GM20431 (cell line): Measurements from ENCODE around the gene GADD45GIP1.

Experiments
- in situ Hi-C: fragments of 300-500 bp; cut with MseI, MboI; formaldehyde crosslinking; loops from one replicate; pipeline ENCODE4 v1.15.0; 2020; ENCODE audit warnings: low sequenced_read_pairs; ENCODE audit not compliant: unreplicated experiment

The GADD45GIP1 gene

DNA sequence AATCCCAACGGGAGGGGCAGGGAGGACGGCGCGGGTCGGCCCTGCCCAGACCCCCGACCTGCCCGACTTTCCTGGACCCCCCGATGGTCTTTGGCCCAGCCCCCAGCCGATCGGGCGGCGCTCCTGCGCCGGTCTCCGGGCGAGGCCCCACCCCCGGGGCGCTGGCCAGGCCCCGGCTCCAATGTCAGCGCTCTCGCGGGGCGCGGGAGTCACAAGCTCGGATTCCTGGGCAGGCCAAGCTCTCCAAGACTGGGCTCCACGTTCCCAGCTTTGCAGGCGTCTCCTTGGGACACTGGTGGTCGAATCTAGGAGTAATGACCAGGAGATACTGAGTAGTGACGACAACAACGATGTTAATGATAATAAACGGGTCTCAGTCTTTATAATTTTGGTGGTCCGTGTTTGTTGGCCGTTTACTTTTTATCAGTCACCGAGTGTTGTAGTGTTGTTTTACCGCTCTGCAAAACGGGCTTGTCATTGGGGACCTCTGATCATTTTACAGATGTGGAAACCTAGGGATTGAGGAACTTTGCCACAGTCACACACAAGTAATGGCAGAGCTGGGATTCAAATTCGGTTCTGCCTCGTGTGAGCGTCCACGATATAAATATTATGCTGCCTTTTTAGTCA lies 10.8 kb downstream of the GADD45GIP1 start:
- in situ Hi-C loops = no loop called here

DNA sequence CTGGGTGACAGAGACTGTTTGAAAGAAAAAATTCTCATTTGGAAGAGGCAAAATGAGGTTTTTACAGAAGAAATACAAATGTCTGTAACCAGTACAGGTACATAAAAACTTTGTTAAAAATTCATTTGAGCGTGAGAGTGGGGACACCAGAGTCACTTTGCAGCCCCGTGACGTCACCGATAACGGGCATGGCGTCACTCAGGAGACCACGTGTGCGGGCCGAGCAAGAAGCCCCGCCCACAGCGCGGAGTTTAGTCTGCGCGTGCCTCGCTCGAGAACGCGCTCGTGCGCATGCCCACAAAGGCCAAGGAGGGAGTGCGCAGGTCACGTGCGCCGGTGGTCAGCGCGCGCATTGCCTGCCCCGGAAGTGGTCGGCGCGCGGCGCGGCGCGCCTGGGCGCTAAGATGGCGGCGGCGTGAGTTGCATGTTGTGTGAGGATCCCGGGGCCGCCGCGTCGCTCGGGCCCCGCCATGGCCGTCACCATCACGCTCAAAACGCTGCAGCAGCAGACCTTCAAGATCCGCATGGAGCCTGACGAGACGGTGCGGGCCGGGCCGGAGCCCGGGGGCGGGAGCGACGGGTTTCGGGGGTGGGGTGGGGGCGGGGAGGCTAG lies 11.4 kb downstream of the GADD45GIP1 start, which contains the start of gene RAD23A:
TSS of gene RAD23A (plus strand) at position 384 of the 613 bp plus-strand sequence. CDS start at position 471, 87 bp downstream.
- in situ Hi-C loops = no loop called here

DNA sequence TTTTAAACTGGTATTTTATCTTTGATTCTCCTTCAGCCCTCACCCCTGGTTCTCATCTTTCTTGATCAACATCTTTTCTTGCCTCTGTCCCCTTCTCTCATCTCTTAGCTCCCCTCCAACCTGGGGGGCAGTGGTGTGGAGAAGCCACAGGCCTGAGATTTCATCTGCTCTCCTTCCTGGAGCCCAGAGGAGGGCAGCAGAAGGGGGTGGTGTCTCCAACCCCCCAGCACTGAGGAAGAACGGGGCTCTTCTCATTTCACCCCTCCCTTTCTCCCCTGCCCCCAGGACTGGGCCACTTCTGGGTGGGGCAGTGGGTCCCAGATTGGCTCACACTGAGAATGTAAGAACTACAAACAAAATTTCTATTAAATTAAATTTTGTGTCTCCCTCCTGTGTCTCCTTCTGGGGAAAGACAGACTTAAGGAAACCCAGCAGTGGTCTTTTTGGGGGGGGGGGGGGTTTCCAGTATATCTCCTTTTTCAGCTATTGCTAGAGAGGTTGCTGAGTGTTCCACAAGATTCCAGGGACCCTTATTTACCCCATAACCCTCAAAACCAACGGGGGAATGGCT lies 12.8 kb downstream of the GADD45GIP1 start:
- in situ Hi-C loops = no loop called here

DNA sequence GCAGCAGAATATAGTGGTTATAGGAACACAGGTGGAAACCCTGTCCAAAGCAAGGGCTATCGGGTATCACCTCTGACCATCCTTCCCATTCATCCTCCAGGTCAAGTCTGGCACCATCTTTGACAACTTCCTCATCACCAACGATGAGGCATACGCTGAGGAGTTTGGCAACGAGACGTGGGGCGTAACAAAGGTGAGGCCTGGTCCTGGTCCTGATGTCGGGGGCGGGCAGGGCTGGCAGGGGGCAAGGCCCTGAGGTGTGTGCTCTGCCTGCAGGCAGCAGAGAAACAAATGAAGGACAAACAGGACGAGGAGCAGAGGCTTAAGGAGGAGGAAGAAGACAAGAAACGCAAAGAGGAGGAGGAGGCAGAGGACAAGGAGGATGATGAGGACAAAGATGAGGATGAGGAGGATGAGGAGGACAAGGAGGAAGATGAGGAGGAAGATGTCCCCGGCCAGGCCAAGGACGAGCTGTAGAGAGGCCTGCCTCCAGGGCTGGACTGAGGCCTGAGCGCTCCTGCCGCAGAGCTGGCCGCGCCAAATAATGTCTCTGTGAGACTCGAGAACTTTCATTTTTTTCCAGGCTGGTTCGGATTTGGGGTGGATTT lies 13.5 kb downstream of the GADD45GIP1 start:
- in situ Hi-C loops = no loop called here

DNA sequence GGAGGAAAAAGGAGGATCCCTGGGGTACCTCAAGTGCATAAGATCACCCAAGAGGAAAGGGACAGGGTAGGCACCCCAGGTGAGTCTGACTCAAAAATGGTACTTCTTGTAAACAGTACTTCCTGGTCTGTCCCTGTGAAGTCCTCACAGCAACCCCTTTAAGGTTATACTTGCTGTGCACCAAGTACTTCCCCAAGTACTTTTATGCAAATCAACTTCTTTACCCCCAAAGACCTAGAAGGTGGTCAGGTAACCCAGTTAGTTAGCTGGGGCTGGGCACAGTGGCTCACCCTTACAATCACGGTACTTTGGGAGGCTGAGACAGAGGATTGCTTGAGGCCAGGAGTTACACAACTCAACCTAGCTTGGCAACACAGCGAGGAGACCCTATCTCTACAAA lies 16.1 kb downstream of the GADD45GIP1 start:
- in situ Hi-C loops = no loop called here

GRCh38 chr19:12939975-12940423 lies 17.0 kb downstream of the GADD45GIP1 start:
- in situ Hi-C loops = no loop called here

DNA sequence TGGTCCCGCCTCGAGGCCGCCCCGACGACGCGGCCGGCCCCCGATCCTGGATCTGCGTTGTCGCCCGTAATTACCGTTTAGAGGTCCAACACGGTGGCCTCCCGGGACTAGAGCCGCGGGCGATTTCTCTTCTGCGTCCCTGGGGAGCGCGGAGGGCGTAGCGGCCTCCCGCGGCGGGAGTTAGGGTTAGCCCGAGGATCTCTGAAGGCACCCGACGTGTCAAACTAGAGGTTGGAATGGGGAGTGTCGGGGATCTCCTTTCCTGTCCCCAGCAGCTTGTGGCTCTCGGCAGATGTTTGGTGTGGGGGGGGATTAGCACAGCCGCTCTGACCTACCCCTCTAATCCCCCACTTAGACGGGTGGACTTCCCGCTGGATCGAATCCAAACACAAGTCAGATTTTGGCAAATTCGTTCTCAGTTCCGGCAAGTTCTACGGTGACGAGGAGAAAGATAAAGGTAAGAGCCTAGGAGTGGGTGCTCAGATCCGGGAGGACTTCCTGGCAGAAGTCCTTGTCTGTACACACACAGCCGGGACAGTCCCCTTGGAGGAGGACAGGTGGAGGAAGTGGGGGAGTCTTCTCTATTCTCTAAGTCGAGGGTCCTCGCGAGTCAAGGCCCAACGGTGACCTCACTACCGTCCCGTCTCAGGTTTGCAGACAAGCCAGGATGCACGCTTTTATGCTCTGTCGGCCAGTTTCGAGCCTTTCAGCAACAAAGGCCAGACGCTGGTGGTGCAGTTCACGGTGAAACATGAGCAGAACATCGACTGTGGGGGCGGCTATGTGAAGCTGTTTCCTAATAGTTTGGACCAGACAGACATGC lies 18.0 kb downstream of the GADD45GIP1 start:
- in situ Hi-C loops = no loop called here

DNA sequence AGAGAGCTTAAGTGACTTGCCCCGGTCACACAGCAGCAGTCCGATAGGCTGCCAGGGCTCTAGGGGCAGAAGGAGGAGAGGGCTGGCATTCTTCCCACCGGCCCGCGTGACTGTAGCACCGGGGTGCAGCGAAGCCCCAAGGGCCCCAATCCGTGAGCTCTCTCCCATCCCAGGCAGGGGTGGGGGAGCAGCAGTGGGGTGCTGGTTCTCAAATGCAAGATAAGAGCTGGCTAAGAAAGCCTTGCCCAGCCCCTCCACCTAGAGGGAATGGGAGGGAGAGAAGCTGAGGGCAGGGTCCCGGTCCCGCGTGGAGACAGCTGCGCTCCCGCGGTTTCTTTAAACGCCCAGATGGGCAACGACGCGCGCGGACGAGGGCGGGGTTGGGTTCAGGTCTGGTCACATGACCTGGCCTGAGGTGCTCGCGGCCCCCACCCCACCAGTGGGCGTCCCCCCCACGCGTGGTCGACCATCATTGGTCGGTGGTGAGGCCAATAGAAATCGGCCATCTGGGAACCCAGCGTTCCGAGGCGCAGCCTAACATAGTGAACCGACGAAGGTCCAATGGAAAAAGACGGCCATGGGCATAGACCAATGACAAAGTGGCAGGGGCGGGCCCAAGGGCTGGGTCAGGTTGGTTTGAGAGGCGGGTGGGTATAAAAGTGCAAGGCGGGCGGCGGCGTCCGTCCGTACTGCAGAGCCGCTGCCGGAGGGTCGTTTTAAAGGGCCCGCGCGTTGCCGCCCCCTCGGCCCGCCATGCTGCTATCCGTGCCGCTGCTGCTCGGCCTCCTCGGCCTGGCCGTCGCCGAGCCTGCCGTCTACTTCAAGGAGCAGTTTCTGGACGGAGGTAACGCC lies 18.9 kb downstream of the GADD45GIP1 start, which contains the start of gene CALR:
TSS of gene CALR (plus strand) at position 683 of the 852 bp plus-strand sequence. CDS start at position 754, 71 bp downstream.
- in situ Hi-C loops = no loop called here

GRCh38 chr19:12937093-12937926 lies 19.7 kb downstream of the GADD45GIP1 start:
- in situ Hi-C loops = no loop called here

GRCh38 chr19:12936582-12936981 lies 20.4 kb downstream of the GADD45GIP1 start:
- in situ Hi-C loops = no loop called here

GRCh38 chr19:12935071-12935470 lies 22.0 kb downstream of the GADD45GIP1 start:
- in situ Hi-C loops = no loop called here

GRCh38 chr19:12933287-12934072 lies 23.5 kb downstream of the GADD45GIP1 start, which contains the start of gene FARSA:
Gene FARSA, minus strand, starts transcription at chr19:12933711. Its CDS starts 15 bp downstream, at chr19:12933696.
- in situ Hi-C loops = no loop called here

GRCh38 chr19:12932392-12933286 lies 24.4 kb downstream of the GADD45GIP1 start:
- in situ Hi-C loops = no loop called here

GRCh38 chr19:12930002-12930645 lies 26.9 kb downstream of the GADD45GIP1 start:
- in situ Hi-C loops = no loop called here

DNA sequence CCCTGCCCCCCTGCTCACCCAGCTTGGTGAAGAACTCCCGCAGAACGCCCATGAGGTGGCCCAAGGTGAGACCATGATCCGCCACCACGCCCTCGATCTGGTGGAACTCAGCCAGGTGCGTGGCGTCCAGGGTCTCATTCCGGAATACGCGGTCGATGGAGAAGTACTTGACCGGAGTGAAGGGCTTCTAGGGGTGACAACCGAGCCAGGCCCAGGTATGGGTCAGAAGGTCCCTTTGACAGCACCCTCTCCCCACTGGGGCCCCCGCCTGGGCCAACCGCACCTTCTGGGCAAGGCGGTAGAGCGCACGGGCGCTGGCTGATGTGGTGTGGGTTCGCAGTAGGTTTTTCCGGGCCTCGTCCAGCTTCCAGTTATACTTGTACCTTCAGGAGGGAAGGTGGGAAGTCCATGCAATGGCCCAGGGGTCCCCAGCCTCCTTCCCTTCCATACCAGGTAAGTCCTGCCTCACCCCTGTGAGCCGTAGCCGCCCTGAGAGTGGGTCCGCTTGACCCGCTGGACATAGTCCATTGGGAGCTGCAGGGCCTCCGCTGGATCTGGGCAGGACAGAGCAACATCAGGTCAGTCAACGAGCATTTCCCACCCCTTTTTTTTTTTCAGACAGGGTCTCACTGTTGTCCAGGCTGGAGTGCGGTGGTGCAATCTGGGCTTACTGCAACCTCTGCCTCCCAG lies 32.3 kb downstream of the GADD45GIP1 start:
- in situ Hi-C loops = no loop called here
